ENCODE data around the gene PDGFB. TPM values are rescaled to one million over a fixed set of nuclear protein-coding genes. Genes with fewer than 3 reads are reported as not detected.

PDGFB gene
- total and polyA plus RNA-seq, 2 of the 4 experiments (the other 2 are of a cell fraction): 0.07 TPM; not detected in 1

- no peak overlapping the region for H3K27ac ChIP-seq (ENCODE audit: insufficient read depth, low read length)
- intact Hi-C loops (cut with micrococcal nuclease) (no loop called here), dilution Hi-C loops (cut with HindIII; ENCODE audit: low sequenced_read_pairs, unreplicated experiment) (no loop called here), in situ Hi-C loops (cut with MboI; ENCODE audit: low sequenced_read_pairs) (no loop called here)
- H3K79me1 ChIP-seq (ENCODE audit: low read depth in 1 of 2, low read length in 2 of 2): no peaks in the 10 kb centered on the region
- peak overlapping the region; percentile 31 for H2BK5ac ChIP-seq (ENCODE audit: low read depth, low read length, poor library complexity, severe bottlenecking)
- TF ChIP-seq MAZ (IDR thresholded peaks at IDR 0.05; ENCODE audit: borderline replicate concordance, low read depth, low read length) (peak; percentile 24; the same call in 1 of the 2 replicates), RCOR1 (IDR thresholded peaks at IDR 0.05; ENCODE audit: insufficient replicate concordance, low read length) (no peak), POLR2A (IDR thresholded peaks at IDR 0.05; ENCODE audit: low read depth, low read length) (no peak), BHLHE40 (IDR thresholded peaks at IDR 0.05; ENCODE audit: low read depth, low read length) (peak; percentile 61; the same call in 1 of the 2 replicates), FOS (IDR thresholded peaks at IDR 0.05; ENCODE audit: low read depth, low read length) (peak; percentile 92)
- no TSS peak for BruUV-seq (replicated peaks)
- ATAC-seq (ENCODE audit: low read depth): peak; percentile 96
- H3K36me3 ChIP-seq (ENCODE audit: control insufficient read depth, insufficient read depth, low read length): no peaks in the 10 kb centered on the region
- no peaks in the 10 kb centered on the region for H4K20me1 ChIP-seq (ENCODE audit: insufficient read depth, low read length)
- POLR2A ChIA-PET (ENCODE audit: unreplicated experiment): interaction anchor here (0.6 kb wide), 1 partner anchor 505 kb away, joined by 5 read pairs; no protein-coding TSS in a partner anchor
- H3K9ac ChIP-seq (ENCODE audit: low read depth, low read length): 0 out of 2 replicates have a peak overlapping the region, but pooled peaks have one; percentile 11
- H3K4me1 ChIP-seq (ENCODE audit: control insufficient read depth, insufficient read depth, low read length): peaks cover 14% of the 10 kb centered on the region
- no peak overlapping the region for H4K5ac ChIP-seq (ENCODE audit: low read depth, low read length)
- peak overlapping the region; percentile 77 for H3K14ac ChIP-seq (replicated peaks; ENCODE audit: low read depth, low read length)
- CTCF ChIA-PET: interaction anchor here (0.6 to 1.2 kb wide), 3 partner anchors 78 to 1312 kb away, joined by 3 to 6 read pairs (median 4); no protein-coding TSS in a partner anchor
- H4K8ac ChIP-seq (ENCODE audit: low read depth in 2 of 2, low read length in 2 of 2): peak overlapping the region in 1 of 2 experiments; percentile 76; a peak in 2 of 4 replicates
- 0 out of 2 replicates have a peak overlapping the region, but pooled peaks have one; percentile 17 for H3K56ac ChIP-seq (ENCODE audit: extremely low read depth, insufficient read depth, low read length)
- peak overlapping the region; percentile 91 for H2BK120ac ChIP-seq (ENCODE audit: low read depth, low read length)
- peak overlapping the region; percentile 91 for H3K4ac ChIP-seq (ENCODE audit: low read depth, low read length)
- H3K18ac ChIP-seq (ENCODE audit: low read depth, low read length): 0 out of 2 replicates have a peak overlapping the region, but pooled peaks have one; percentile 33
- 0 out of 2 replicates have a peak overlapping the region, but pooled peaks have one; percentile 15 for H3K4me2 ChIP-seq (ENCODE audit: low read depth, low read length)
- H3K23ac ChIP-seq (ENCODE audit: low read depth, low read length): peak overlapping the region; percentile 52; the same call in 1 of the 2 replicates
- peaks cover 15% of the 10 kb centered on the region for H3K9me1 ChIP-seq (ENCODE audit: insufficient read depth, low read length)
- peak overlapping the region; percentile 75; the same call in 1 of the 3 replicates for H2BK15ac ChIP-seq (ENCODE audit: low read depth, low read length)
- DNase-seq: peak; percentile 78
- H2AK9ac ChIP-seq (replicated peaks; ENCODE audit: low read depth, low read length, poor library complexity): peak overlapping the region; percentile 96
- H3K4me3 ChIP-seq (ENCODE audit: insufficient read depth, low read depth, low read length): no peak overlapping the region
- peak overlapping the region; percentile 83 for H4K91ac ChIP-seq (ENCODE audit: insufficient read depth, low read depth, low read length)
- H3K9me3 ChIP-seq (ENCODE audit: control insufficient read depth, insufficient read depth, low read length): no peaks in the 10 kb centered on the region
- H3K27me3 ChIP-seq (ENCODE audit: control insufficient read depth, insufficient read depth, low read length): no peaks in the 10 kb centered on the region; the same call in 1 of the 2 replicates
- H2AFZ ChIP-seq (replicated peaks; ENCODE audit: low read length, poor library complexity): peak overlapping the region; percentile 88
- WGBS, 2 experiments (ENCODE audit: extremely low coverage in 2 of 2, insufficient read length in 1 of 2): no CpG with 5 or more reads among the region's 8 CpGs
- H2BK20ac ChIP-seq (ENCODE audit: low read depth, low read length): peak overlapping the region; percentile 93
- peak overlapping the region; percentile 90 for H2AK5ac ChIP-seq (ENCODE audit: low read depth, low read length)
Measured at GRCh38 chr22:39205344-39206021, 39.3 kb downstream of the PDGFB start.

All from IMR-90 (cell line).